ENCODE measurements around the gene MYO1G. TPM values are rescaled to one million over a fixed set of nuclear protein-coding genes. Genes with fewer than 3 reads are reported as not detected.

Gene MYO1G
- total RNA-seq, 1 donor from 2014 or later = 0.77 TPM

DNA sequence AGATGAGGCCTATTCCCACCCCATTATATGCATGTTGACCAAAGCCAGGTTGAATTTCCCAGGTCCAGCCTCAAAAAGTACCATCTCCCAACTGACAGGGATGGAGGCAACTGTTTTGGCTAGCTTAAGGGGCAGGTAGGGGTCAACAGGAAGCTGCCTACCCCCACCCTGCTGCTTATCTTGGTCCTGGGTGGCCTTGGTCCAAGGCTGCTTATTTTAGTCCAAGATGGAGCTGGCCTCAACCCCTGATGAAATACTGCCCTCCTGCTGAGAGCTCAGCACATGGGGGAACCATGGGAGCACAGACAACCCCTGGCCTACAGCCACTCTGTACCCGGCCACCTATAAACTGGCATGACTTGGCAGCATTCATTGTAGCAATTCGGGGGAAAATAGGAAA is 23.1 kb downstream of the MYO1G start:
- H3K27me3 ChIP-seq (ENCODE audit: low read depth) = peaks cover 43% of the 10 kb centered on the region
- TF ChIP-seq, protein P1, sequence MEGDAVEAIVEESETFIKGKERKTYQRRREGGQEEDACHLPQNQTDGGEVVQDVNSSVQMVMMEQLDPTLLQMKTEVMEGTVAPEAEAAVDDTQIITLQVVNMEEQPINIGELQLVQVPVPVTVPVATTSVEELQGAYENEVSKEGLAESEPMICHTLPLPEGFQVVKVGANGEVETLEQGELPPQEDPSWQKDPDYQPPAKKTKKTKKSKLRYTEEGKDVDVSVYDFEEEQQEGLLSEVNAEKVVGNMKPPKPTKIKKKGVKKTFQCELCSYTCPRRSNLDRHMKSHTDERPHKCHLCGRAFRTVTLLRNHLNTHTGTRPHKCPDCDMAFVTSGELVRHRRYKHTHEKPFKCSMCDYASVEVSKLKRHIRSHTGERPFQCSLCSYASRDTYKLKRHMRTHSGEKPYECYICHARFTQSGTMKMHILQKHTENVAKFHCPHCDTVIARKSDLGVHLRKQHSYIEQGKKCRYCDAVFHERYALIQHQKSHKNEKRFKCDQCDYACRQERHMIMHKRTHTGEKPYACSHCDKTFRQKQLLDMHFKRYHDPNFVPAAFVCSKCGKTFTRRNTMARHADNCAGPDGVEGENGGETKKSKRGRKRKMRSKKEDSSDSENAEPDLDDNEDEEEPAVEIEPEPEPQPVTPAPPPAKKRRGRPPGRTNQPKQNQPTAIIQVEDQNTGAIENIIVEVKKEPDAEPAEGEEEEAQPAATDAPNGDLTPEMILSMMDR (IDR thresholded peaks at IDR 0.05; ENCODE audit: borderline replicate concordance) = no peak
- H3K4me3 ChIP-seq = no peak overlapping the region
- H3K9me3 ChIP-seq (replicated peaks) = no peaks in the 10 kb centered on the region
- intact Hi-C loops (cut with micrococcal nuclease) = no loop called here
- no peaks in the 10 kb centered on the region for H3K4me1 ChIP-seq
- H3K27ac ChIP-seq (replicated peaks) = no peak overlapping the region
- DNase-seq = no peak
- no peaks in the 10 kb centered on the region for H3K36me3 ChIP-seq

DNA sequence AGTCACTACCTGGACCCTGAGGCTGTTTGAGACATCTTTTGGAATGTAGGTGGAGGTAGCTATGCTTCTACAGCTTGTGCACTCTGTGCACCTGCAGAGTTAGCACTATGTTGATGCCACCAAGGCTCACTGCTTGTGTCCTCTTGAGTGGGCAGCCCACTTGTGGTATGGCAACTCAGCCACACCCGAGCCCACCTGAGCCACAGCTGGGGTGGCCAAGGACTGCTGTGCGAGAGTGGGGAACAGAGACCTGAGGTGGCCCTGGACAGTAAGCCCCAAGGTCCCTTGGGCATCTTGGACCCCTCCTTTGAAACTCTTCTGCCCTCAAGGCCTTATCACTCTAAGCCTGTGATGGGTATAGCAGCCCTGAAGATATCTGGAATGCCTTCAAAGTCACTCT is 25.7 kb downstream of the MYO1G start:
- Histone ChIP-seq H3K27ac (replicated peaks) (no peak overlapping the region), H3K4me3 (no peak overlapping the region), H3K36me3 (no peaks in the 10 kb centered on the region), H3K9me3 (replicated peaks) (no peaks in the 10 kb centered on the region), H3K27me3 (ENCODE audit: low read depth) (peaks cover 19% of the 10 kb centered on the region), H3K4me1 (no peaks in the 10 kb centered on the region)
- TF ChIP-seq, protein P1 (IDR thresholded peaks at IDR 0.05; ENCODE audit: borderline replicate concordance) = no peak
- intact Hi-C loops (cut with micrococcal nuclease) = no loop called here
- DNase-seq = no peak

DNA sequence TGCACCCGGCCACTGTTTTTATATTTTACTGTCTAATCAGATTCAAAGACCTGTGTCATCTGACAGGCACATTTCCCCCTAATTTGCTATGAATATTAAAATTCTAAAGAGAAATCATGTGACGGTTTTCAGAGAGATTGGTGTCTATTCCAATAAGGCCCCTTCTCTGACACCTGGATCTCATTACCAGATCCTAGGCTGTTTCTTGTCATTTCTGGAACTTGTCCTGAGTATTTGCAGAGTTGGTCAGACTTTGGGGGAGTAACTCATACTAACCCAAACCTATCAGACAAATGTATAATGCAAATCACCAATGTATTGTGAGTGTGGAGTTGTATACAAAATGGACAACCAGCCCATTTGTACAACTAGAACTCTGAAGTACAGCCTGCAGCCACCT is 29.5 kb downstream of the MYO1G start:
- Histone ChIP-seq H3K4me3 (no peak overlapping the region), H3K36me3 (no peaks in the 10 kb centered on the region), H3K27me3 (ENCODE audit: low read depth) (peaks cover 26% of the 10 kb centered on the region), H3K9me3 (replicated peaks) (no peaks in the 10 kb centered on the region), H3K27ac (replicated peaks) (no peak overlapping the region), H3K4me1 (no peaks in the 10 kb centered on the region)
- no peak for DNase-seq
- TF ChIP-seq, protein P1 (IDR thresholded peaks at IDR 0.05; ENCODE audit: borderline replicate concordance) = no peak
- intact Hi-C loops (cut with micrococcal nuclease) = no loop called here

DNA sequence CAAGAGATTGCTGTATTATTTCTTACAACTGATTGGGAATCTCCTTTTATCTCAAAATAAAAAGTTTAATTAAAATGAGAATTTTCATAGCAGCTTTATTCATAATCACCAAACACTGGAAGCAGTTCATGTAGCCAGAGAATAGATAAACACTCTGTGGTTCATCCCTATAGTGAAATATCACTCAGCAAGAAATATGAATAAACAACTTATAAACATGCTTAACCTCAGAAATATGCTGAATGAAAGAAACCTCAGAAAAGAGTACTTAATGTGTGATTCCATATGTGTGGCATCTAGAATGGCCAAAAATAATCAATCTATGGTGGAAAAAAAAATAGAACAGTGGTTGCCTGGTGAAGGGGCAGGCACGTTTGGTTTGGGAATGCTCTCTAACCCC is 33.3 kb downstream of the MYO1G start:
- intact Hi-C loops (cut with micrococcal nuclease) = no loop called here
- Histone ChIP-seq H3K27ac (replicated peaks) (no peak overlapping the region), H3K4me1 (no peaks in the 10 kb centered on the region), H3K36me3 (no peaks in the 10 kb centered on the region), H3K27me3 (ENCODE audit: low read depth) (peaks cover 9% of the 10 kb centered on the region), H3K9me3 (replicated peaks) (no peaks in the 10 kb centered on the region), H3K4me3 (no peak overlapping the region)
- TF ChIP-seq, protein P1 (IDR thresholded peaks at IDR 0.05; ENCODE audit: borderline replicate concordance) = no peak
- no peak for DNase-seq

DNA sequence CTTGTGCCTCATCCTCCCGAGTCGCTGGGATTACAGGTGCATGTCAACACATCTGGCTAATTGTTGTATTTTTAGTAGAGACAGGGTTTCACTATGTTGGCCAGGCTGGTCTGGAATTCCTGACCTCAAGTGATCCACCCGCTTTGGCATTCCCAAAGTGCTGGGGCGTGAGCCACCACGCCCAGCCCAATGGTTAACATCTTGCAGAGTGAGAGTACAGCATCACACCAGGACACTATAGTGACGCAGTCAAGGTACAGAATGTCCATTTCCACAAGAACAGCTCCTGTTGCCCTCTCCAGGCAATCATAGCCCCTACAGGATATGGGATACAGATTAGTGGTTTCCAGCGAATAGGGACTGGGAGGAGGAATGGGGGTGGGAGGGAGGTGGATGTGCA is 34.0 kb downstream of the MYO1G start:
- Histone ChIP-seq H3K9me3 (replicated peaks) (no peaks in the 10 kb centered on the region), H3K36me3 (no peaks in the 10 kb centered on the region), H3K27ac (replicated peaks) (no peak overlapping the region), H3K4me3 (no peak overlapping the region), H3K4me1 (no peaks in the 10 kb centered on the region), H3K27me3 (ENCODE audit: low read depth) (peaks cover 9% of the 10 kb centered on the region)
- TF ChIP-seq, protein P1 (IDR thresholded peaks at IDR 0.05; ENCODE audit: borderline replicate concordance) = no peak
- intact Hi-C loops (cut with micrococcal nuclease) = no loop called here
- DNase-seq = no peak

DNA sequence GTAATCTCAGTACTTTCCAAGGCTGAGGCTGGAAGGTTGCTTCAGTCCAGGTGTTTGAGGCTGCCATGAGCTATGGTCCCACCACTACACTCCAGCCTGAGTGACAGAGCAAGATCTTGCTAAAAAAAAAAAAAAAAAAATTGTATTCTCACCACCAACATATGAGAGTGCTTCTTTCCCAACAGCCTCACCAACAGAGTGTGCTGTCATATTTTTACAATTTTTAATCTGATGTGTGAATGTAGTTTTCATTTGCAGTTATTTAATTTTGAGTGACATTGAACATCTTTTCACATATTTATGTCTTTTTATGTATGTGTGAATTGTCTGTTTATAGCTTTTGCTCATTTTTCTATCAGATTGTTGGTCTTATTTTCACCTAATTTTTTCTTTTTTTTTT is 35.2 kb downstream of the MYO1G start:
- intact Hi-C loops (cut with micrococcal nuclease) = no loop called here
- no peaks in the 10 kb centered on the region for H3K36me3 ChIP-seq
- H3K4me3 ChIP-seq = no peak overlapping the region
- peaks cover 16% of the 10 kb centered on the region for H3K27me3 ChIP-seq (ENCODE audit: low read depth)
- TF ChIP-seq, protein P1 (IDR thresholded peaks at IDR 0.05; ENCODE audit: borderline replicate concordance) = no peak
- H3K9me3 ChIP-seq (replicated peaks) = no peaks in the 10 kb centered on the region
- H3K4me1 ChIP-seq = no peaks in the 10 kb centered on the region
- no peak overlapping the region for H3K27ac ChIP-seq (replicated peaks)
- no peak for DNase-seq

Measured in left ventricle myocardium inferior (tissue), 1 donor.